ENCODE data around the gene OPHN1.
"Not testable (repeated sequence)": the region's sequence is repeated elsewhere in the genome, so short reads cannot be mapped to it uniquely, and the experiment has no call there.

- TF ChIP-seq, protein P1, sequence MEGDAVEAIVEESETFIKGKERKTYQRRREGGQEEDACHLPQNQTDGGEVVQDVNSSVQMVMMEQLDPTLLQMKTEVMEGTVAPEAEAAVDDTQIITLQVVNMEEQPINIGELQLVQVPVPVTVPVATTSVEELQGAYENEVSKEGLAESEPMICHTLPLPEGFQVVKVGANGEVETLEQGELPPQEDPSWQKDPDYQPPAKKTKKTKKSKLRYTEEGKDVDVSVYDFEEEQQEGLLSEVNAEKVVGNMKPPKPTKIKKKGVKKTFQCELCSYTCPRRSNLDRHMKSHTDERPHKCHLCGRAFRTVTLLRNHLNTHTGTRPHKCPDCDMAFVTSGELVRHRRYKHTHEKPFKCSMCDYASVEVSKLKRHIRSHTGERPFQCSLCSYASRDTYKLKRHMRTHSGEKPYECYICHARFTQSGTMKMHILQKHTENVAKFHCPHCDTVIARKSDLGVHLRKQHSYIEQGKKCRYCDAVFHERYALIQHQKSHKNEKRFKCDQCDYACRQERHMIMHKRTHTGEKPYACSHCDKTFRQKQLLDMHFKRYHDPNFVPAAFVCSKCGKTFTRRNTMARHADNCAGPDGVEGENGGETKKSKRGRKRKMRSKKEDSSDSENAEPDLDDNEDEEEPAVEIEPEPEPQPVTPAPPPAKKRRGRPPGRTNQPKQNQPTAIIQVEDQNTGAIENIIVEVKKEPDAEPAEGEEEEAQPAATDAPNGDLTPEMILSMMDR (IDR thresholded peaks at IDR 0.05; ENCODE audit: extremely low read depth in 1 of 2, insufficient read depth in 1 of 2, low read depth in 1 of 2, low read length in 2 of 2), result not testable (repeated sequence)
- not testable (repeated sequence) for TF ChIP-seq POLR2AphosphoS5 (IDR thresholded peaks at IDR 0.05; ENCODE audit: insufficient read depth, low read depth, low read length)
- TF ChIP-seq, protein P2, sequence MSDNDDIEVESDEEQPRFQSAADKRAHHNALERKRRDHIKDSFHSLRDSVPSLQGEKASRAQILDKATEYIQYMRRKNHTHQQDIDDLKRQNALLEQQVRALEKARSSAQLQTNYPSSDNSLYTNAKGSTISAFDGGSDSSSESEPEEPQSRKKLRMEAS (IDR thresholded peaks at IDR 0.05; ENCODE audit: insufficient read depth, insufficient read length), result not testable (repeated sequence)
These were observed 168.5 kb downstream of the OPHN1 start for GRCh38 chrX:68264793-68265192.

Data from endothelial cell of umbilical vein (primary cell).